Adrenal gland (tissue), 5 donors: ENCODE data around the gene BLTP2.

Experiments used
- CTCF ChIP-seq, 6 experiments: fragments of 450-650 bp in 4 of 6; fragments of 200-600 bp in 2 of 6; sonication (generic) in 1 of 6; IDR thresholded peaks; 1 replicate in 5 of 6; 2 replicates in 1 of 6; pipeline versions ENCODE4 v1.5.1 to v1.8.0; 2016 to 2021; ENCODE audit warnings: antibody characterized with exemption in 6 of 6, mild to moderate bottlenecking in 2 of 6, moderate library complexity in 1 of 6
- POLR2A ChIP-seq, 2 donors: fragments of 450-650 bp; IDR thresholded peaks; one replicate each; pipeline ENCODE4 v1.6.1; 2017; ENCODE audit warnings: antibody characterized with exemption in 2 of 2, mild to moderate bottlenecking in 2 of 2, moderate library complexity in 1 of 2
- donor health status: DM: no; HTN: no; CAD: no.

- TF ChIP-seq CTCF (IDR thresholded peaks at IDR 0.05) (no peak), POLR2A (IDR thresholded peaks at IDR 0.05) (no peak)
Measured at GRCh38 chr17:28616281-28616680, 28.7 kb downstream of the BLTP2 start.
